H7 (cell line): Measurements from ENCODE around the gene GAK. TPM values are rescaled to one million over a fixed set of nuclear protein-coding genes. Genes with fewer than 3 reads are reported as not detected.
"Not testable (repeated sequence)": the region's sequence is repeated elsewhere in the genome, so short reads cannot be mapped to it uniquely, and the experiment has no call there.

ENCODE experiments used
- DNase-seq: peaks from one replicate; pipeline ENCODE4 v3.0.0; 2012
- H3K27me3 ChIP-seq: 2 replicates; pipeline ENCODE4 v1.6.0; 2011; ENCODE audit warnings: mild to moderate bottlenecking, low read length; ENCODE audit not compliant: control insufficient read depth, insufficient read depth
- H3K36me3 ChIP-seq: replicated peaks from 2 replicates; pipeline ENCODE4 v1.5.1; 2011; ENCODE audit warnings: low read length; ENCODE audit not compliant: control insufficient read depth, insufficient read depth
- H3K4me3 ChIP-seq: 2 replicates; pipeline ENCODE4 v1.5.1; 2011; ENCODE audit warnings: low read depth, mild to moderate bottlenecking, control low read depth, low read length, moderate library complexity; ENCODE audit not compliant: insufficient read depth
- total RNA-seq: library from RNA; depleted of rRNA; stranded (reverse); fragments of >200 nt; shearing (Covaris generic); gene quantifications from 2 replicates; pipeline ENCODE4 v1.2.3, GENCODE V29; 2014; rRNA removed

The GAK gene
- total RNA-seq, 1 experiment from 2014 or later, result 77.4 TPM

DNA sequence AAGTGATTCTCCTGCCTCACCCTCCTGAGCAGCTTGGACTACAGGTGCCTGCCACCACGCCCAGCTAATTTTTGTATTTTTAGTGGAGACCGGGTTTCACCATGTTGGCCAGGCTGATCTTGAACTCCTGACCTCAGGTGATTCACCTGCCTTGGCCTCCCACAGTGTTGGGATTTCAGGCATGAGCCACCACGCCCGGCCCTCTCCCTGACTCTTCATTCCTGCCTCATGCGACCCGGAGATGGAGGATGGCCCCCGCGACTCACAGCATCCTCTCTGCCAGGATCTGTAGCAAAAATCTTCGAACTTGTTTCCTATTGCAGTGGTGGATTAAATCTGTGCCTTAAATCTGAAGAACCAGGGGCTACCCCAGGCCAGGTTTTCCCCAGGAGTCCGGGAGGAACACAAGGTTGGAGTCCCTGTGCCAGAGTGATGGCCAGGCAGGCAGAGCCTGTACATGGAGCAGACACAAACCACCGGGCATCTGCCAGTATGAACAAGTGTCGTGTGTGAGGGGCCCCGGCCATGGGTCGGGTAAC is 117.7 kb downstream of the GAK start:
- Histone ChIP-seq H3K4me3 (no peak overlapping the region), H3K27me3 (peaks cover 8% of the 10 kb centered on the region), H3K36me3 (no peaks in the 10 kb centered on the region)
- DNase-seq, result peak; percentile 17

DNA sequence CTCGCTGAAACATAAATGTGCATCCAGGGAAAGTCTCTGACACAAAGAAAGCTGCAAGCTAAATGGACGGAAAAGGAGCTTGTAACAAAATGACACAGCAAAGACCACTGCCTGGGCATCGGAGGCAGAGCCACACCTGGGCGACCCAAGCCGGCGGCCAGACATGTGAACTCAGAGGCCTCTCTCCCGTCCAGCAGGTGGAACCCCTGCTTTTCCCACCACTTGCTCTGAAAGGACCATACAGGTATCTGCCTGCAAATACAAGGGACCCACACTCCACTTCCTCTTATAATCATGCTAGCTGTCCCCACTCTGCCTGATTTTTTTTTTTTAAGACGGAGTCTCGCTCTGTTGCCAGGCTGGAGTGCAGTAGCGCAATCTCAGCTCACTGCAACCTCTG is 118.2 kb downstream of the GAK start:
- DNase-seq, result peak; percentile 83
- Histone ChIP-seq H3K4me3 (no peak overlapping the region), H3K27me3 (peaks cover 7% of the 10 kb centered on the region), H3K36me3 (no peaks in the 10 kb centered on the region)

DNA sequence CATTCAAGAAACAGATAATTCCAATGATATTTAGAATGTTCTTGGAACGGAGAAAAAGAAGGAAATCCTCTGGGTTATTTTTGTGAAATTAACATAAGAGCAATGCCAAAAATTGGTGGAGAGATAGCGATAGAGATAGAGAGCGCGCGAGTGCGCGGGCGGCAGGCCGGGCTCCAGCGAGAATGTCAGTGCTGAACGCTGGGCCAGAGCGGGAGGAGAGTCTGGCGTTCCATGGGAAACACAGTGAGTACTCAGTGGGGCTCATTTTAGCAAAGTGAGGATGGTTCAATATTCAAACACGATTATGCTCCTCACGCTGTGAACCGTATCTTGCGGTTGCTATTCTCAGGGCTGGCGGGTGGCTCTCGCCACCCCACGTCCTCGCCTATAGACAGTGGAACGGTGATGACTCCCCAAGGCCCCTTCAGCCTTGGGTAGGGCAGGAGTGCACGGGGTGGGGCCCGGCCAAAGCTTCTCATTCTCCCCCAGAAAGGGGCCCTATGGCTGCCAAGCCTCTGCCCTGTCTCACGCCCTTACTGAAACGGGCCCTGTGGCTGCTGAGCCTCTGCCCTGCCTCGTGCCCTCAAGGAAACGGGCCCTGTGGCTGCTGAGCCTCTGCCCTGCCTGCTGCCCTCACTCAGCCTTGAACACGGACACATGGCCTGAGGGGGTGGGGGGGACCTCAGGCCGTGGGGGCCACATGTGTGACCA is 123.1 kb downstream of the GAK start:
- H3K4me3 ChIP-seq, result no peak overlapping the region
- H3K27me3 ChIP-seq, result no peaks in the 10 kb centered on the region; the same call in 1 of the 2 replicates
- DNase-seq, result no peak
- no peaks in the 10 kb centered on the region for H3K36me3 ChIP-seq

DNA sequence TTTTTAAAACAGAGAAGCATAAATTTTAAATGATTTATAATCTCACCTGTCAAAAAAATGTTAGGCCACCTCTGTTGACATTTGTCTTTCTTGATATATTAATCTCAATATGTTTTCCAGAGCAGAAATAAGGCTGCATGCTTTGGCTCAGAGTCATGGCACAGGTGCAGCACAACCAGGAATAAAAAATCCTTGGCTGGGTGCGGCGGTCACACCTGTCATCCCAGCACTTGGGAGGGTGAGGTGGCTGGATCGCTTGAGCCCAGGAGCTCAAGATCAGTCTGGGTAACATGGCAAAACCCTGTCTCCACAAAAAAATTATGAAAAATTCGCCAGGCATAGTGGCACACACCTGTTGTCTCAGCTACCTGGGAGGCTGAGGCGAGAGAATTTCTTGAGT is 124.3 kb downstream of the GAK start:
- no peaks in the 10 kb centered on the region for H3K36me3 ChIP-seq
- DNase-seq, result no peak
- no peaks in the 10 kb centered on the region; the same call in 1 of the 2 replicates for H3K27me3 ChIP-seq
- no peak overlapping the region for H3K4me3 ChIP-seq

DNA sequence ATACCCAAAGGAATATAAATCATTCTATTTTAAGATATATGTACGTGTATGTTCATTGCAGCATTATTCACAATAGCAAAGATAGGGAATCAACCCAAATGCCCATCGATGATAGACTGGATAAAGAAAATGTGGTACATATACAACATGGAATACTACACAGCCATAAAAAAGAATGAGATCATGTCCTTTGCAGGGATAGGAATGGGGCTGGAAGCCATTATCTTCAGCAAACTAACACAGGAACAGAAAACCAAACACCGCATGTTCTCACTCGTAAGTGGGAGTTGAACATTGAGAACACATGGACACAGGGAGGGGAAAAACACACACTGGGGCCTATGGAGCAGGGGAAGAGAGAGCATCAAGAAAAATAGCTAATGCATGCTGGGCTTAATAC is 125.1 kb downstream of the GAK start:
- H3K36me3 ChIP-seq, DNase-seq, H3K27me3 ChIP-seq, H3K4me3 ChIP-seq: not testable (repeated sequence)

DNA sequence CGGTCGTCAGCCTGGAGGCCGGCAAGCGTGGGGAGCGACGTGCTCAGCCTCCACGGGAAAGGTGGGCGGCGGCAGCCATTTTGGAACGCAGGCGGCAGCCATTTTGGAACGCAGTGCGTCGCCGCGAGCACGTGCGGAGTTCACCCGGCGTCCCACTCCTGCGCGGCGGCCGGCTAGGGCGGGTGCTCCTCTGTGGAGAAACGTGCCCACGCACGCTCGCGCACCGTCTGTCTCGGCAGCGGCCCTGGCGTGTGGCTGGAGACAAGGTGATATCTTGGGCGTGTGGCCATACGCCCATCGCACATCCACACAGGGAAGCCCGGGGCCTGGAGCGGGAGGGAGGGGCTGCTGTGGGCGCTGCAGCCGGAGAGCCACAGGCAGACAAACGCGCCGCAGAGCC is 127.3 kb downstream of the GAK start:
- Histone ChIP-seq H3K36me3 (no peaks in the 10 kb centered on the region), H3K27me3 (no peaks in the 10 kb centered on the region), H3K4me3 (no peak overlapping the region)
- no peak for DNase-seq

DNA sequence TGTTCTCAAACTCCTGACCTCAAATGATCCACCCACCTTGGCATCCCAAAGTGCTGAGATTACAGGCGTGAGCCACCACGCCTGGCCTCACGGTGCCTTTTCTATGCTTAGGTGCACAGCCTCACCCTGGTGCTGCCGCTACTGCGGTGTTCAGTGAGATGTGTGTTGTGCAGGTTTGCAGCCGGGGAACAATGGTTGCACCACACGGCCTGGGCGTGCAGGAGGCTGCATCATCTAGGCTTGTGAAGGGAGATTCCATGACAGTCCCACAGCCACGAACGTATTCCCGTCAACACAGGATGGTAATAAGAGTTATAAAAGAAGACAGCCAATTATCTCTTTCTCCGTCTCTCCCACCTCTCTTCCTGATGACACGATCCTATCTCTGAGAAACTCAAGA is 128.2 kb downstream of the GAK start:
- Histone ChIP-seq H3K27me3 (no peaks in the 10 kb centered on the region), H3K36me3 (no peaks in the 10 kb centered on the region), H3K4me3 (no peak overlapping the region)
- DNase-seq, result no peak

DNA sequence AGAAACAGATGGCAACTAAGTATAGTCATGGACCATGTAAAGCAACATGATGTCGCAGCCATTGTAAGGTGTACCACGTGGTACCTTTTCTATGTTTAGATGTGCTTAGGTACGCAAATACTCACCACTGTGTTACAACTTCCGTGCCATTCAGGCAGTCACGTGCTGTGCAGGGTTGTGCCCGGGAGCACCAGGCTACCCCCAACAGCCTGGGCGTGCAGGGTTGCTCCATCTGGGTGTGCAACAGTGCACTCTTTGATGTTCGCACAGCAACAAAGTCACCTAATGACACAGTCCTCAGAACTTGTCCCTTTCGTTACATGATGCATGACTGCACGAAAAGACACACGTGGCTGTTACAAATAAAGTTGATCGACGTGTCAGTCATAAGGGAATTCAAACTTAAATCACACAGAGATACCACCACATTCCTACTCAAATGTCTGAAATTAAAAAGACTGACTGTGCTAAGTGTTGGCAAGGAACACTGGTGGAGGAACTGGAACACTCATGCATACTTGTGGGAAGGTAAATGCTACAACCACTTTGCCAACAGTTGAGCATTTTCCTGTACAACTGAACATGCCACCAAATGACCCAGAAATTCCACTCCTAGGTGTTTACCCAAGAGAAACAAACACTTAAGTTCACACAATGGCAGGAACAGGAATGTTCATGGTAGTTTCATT is 130.5 kb downstream of the GAK start:
- DNase-seq, result no peak
- Histone ChIP-seq H3K27me3 (no peaks in the 10 kb centered on the region), H3K36me3 (no peaks in the 10 kb centered on the region), H3K4me3 (no peak overlapping the region)

Other genes with a start within 250 kb of the GAK start
- gene SLC49A3, start 243.2 kb downstream of the GAK start, total RNA-seq, result 2.0 and 4.1 TPM in 2 replicates
- gene PCGF3, start 226.5 kb downstream of the GAK start, total RNA-seq, result 53.6 and 57.9 TPM in 2 replicates
- gene CPLX1, start 106.2 kb downstream of the GAK start, total RNA-seq, result 0.15 and 0.62 TPM in 2 replicates
- gene TMEM175, start 144 bp upstream of the GAK start, total RNA-seq, result 6.5 and 8.4 TPM in 2 replicates
- 19.4 and 26.7 TPM in 2 replicates for gene DGKQ, start 41.3 kb upstream of the GAK start, total RNA-seq
- 4.6 TPM in 2 replicates for gene IDUA, start 54.7 kb upstream of the GAK start, total RNA-seq
- 0.03 and 0.30 TPM in 2 replicates for gene SLC26A1, start 61.1 kb upstream of the GAK start, total RNA-seq
- 23.3 and 39.1 TPM in 2 replicates for gene FGFRL1, start 79.3 kb upstream of the GAK start, total RNA-seq
- 28.0 and 59.8 TPM in 2 replicates for gene RNF212, start 181.2 kb upstream of the GAK start, total RNA-seq
- 0.62 and 2.5 TPM in 2 replicates for gene SPON2, start 240.3 kb upstream of the GAK start, total RNA-seq